ENCODE measurements around the gene COPS7B.
A peak's percentile ranks its signal among the peaks of the same experiment; 100 is the strongest.

The COPS7B gene

DNA sequence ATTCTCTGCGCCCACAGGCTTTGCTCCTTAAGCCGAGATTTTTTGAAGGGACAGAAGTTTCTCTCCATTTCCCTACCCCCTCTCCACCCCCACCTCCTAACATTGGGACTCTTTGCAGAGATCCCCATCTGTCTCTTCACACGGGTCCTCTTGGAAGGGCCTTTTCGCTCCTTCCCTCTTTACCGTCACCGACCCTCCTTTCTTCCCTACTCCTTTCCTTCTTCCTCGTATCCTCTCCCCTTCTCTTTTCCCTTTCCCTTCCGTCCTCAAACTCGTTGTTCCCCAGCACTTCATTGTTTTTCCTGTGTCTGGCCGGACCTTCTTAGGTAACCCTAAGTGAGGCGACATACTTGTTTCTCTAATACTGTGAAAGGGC lies 660 bp downstream of the COPS7B start:
- no peak for DNase-seq

DNA sequence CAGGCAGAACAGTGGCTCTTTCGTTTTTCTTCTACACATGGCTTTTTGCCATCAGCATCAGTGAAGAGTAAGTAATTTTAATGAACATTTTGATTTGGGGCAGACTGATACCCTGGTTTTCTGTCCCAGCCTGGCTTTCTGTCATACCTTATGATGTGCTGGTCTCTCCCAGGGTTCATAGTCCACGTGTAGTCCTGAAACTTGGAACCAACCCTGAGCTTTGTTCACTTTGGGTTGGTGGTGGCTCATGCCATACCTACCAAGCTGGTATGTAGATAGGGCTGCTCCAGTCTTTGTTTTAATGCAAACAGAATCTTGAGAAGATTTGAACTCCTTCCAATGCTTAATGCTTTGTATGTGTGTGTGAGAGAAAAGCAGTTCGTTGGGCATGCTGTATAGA lies 4.9 kb downstream of the COPS7B start:
- DNase-seq, result no peak

DNA sequence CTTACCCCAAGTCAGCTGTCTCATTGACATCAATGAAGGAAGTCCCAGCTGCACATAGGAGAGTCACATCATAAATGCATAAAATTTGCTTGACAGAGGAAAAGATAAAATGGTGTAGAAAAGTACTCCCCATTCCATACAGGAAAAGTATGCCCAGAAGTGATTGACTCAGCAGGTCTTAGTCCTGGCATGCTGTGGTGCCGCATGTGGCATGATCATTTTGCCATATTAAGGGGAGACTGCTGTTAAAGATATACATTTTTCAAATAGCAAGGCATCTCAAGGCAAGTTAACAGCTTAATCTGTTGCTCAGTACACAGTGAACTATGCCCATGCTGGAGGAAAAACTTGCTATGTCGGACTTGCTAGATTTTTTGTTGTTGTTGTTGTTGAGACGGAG lies 8.1 kb downstream of the COPS7B start:
- no peak for DNase-seq

GRCh38 chr2:231795525-231796327 lies 9.5 kb downstream of the COPS7B start:
- DNase-seq, result no peak

GRCh38 chr2:231800493-231801091 lies 14.3 kb downstream of the COPS7B start:
- peak; percentile 34 for DNase-seq

- no peak for DNase-seq
Observed at GRCh38 chr2:231803501-231804138, 17.4 kb downstream of the COPS7B start.

- no peak for DNase-seq
Observed at GRCh38 chr2:231807020-231807419, 20.8 kb downstream of the COPS7B start.

GRCh38 chr2:231810905-231811304 lies 24.7 kb downstream of the COPS7B start:
- DNase-seq, result no peak

- no peak for DNase-seq
Observed at GRCh38 chr2:231816327-231817026, 30.2 kb downstream of the COPS7B start.

DNA sequence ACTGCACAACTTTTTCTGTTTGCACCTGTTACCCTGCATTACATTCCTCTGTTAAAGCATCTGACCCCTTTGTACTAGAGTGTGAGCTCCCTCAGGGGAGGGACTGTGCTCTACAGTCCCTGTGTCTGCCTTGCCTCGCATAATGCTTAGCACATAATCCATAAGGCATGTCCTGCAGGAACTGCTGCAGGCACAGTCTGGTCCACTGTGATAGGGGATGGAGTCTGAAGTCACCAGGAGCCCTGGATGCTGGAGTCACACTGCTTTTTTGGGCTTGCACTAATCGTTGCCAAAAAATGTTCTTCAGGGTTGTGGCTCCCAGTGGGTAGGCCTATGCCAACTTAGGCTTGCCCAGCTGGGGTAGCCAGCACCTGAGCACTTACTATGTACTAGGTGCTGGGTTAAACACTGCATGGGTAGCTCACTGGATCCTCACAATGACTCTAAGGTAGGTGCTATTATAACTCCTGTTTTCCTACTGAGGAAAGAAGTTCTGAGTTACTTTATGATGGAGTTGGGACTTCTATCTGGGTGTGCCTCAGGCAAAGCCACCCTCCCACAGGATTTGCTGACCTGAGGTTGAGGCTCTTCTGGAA lies 33.3 kb downstream of the COPS7B start:
- no peak for DNase-seq

GRCh38 chr2:231820786-231821303 lies 34.6 kb downstream of the COPS7B start:
- DNase-seq, result no peak

GRCh38 chr2:231821908-231822307 lies 35.7 kb downstream of the COPS7B start:
- no peak for DNase-seq

- DNase-seq, result no peak
Observed at GRCh38 chr2:231853105-231853504, 66.9 kb downstream of the COPS7B start.

DNA sequence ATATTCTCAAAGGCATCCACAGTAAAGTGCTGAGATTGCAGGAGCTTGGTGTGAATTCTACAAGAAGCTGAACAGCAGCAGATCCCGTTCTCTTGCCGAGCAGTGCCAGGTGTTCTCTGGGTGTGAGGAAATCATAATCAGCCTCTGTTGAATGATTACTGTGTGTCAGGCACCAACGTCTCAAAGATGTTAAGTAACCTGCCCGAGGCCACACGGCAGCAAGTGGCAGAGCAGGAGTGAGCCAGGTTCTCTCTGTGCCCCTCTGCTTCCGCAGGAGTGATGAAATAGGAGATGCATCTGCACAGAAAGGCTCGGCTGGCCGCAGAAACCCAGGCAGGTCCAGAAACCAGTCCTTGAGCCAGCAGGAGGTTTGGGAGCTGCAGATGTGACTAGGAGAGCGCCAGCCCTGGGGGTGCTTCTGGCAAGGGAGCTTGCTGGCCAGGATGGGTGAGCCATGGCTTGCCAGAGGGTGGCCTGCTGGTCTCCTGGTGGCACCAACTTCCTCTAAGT lies 68.4 kb downstream of the COPS7B start:
- no peak for DNase-seq

DNA sequence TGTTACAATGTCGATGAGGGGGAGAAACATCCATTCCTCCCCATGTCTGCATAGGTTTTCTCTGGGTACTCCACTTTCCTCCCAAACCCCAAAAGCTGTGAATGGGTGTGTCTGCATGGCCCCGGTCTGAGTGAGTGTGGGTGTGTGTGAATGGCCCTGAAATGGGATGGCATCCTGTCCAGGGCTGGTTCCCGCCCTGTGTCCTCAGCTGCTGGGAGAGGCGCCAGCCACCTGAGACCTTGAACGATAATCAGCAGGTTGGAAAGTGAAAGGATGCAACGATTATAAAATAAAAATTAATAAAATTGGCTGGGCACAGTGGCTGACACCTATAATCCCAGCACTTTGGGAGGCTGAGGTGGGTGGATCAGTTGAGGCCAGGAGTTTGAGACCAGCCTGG lies 70.7 kb downstream of the COPS7B start:
- no peak for DNase-seq

Data from activated T-cell treated with anti-CD3 and anti-CD28 coated beads, Interleukin-2, amount 50 U/mL, for 1 hour (primary cell).